SH-SY5Y (cell line): Measurements from ENCODE around the gene UFL1.

ENCODE experiments used
- GATA2 ChIP-seq: IDR thresholded peaks from 2 replicates; pipeline ENCODE4 v1.6.1; 2011; ENCODE audit warnings: mild to moderate bottlenecking, low read depth, low read length
- GATA3 ChIP-seq: IDR thresholded peaks from 2 replicates; pipeline ENCODE4 v1.6.1; 2011; ENCODE audit warnings: low read depth, mild to moderate bottlenecking, low read length, moderate library complexity

DNA sequence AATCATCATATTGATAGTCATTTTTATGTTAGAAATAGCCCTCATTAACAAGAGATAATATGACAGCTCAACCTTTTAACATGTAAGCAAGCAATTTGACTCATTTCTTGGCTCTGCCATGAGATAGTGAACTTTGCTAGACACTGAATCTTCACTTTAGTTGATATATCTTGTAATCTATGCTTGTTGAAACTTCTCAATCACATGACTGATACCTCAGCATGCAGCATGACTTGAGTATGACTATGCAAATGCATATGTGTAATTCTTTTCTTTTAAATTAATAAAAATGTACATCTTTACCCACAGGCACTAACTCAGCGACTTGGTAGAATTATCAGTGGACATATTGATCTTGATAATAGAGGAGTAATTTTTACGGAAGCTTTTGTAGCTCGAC lies 6.6 kb downstream of the UFL1 start:
- TF ChIP-seq GATA2 (no peak), GATA3 (no peak)
